DND-41 (cell line): ENCODE data around the gene DNM3.

Source experiments
- CTCF ChIP-seq: IDR thresholded peaks from 2 replicates; pipeline ENCODE4 v1.5.1; 2012; ENCODE audit warnings: borderline replicate concordance, low read length, moderate library complexity, mild to moderate bottlenecking; ENCODE audit not compliant: poor library complexity, severe bottlenecking; ENCODE audit errors: extremely low read depth
- EZH2 ChIP-seq: IDR thresholded peaks from 3 replicates; pipeline ENCODE4 v1.6.1; 2012; ENCODE audit warnings: borderline replicate concordance, low read depth, mild to moderate bottlenecking, moderate library complexity, low read length, inconsistent platforms; ENCODE audit not compliant: severe bottlenecking

GRCh38 chr1:172431721-172432192 lies 590.5 kb downstream of the DNM3 start:
- TF ChIP-seq CTCF (no peak), EZH2 (no peak)
